ENCODE results near the gene TMEFF2.
"Not testable (repeated sequence)": the region's sequence is repeated elsewhere in the genome, so short reads cannot be mapped to it uniquely, and the experiment has no call there.

Gene TMEFF2

DNA sequence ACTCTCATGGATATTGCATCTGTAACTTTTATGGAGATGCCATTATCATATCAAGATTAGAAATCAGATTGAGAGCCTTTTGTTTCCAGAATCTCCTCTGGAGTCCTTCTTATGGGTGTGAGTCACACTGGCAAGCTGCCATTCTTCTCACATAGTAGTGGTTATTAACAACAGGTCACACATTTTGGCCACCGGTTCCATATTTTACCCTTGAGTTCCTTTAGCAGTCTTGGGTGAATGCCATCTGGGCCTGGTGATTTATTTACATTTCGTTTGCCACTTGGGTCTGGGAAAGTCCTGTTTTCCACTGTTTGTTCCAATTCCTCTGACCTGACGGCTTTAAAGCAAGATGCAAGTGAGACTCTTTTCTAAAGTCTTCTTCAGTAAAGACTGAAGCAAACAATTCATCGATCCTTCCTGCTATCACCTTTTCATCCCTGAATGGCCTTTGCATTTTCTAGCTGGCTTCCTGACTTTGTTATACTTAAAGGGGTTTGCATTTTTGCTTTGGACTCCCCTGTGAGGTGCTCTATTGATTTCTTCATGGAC is 267.3 kb downstream of the TMEFF2 start:
- no peak for DNase-seq

GRCh38 chr2:191926671-191927070 is 268.1 kb downstream of the TMEFF2 start:
- DNase-seq, result no peak

- DNase-seq, result no peak
Observed at GRCh38 chr2:191923652-191923997, 271.1 kb downstream of the TMEFF2 start.

GRCh38 chr2:191922736-191923651 is 271.7 kb downstream of the TMEFF2 start:
- DNase-seq, result no peak

- not testable (repeated sequence) for DNase-seq
Observed at GRCh38 chr2:191921650-191922049, 273.1 kb downstream of the TMEFF2 start.

- DNase-seq, result no peak
Observed at GRCh38 chr2:191920502-191920901, 274.2 kb downstream of the TMEFF2 start.

DNA sequence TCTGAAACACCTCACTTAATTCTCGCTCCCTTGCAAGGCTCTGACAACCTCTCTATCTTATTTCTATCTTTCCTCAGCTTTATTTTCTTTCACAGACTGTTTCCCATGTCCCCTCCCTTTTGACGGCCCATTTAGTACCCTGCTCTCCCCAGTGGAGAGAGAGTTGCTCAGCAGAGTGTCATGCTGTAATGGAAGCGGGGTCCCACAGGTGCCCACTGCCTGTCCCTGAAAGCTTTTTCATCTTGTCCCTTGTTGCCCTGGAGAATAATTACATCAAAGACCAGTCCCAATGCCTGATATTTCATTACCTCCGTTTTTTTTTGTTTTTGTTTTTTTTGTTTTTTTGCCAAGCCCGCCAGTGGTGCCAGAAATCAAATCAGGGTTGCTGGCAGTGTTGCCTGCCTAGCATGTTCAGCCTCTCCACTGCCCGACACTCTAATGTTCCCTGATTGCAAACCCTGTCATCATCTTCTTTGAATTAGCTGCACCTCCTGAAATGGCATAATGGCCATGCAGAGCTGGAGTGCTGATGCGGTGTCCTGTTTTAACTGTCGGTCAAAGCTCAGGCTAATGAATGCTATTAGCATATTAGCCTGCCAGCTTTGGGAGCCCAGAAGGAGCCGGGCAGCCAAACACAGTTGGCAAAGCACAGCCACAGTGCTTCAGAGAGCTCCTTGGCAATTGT is 276.6 kb downstream of the TMEFF2 start:
- DNase-seq, result no peak

DNA sequence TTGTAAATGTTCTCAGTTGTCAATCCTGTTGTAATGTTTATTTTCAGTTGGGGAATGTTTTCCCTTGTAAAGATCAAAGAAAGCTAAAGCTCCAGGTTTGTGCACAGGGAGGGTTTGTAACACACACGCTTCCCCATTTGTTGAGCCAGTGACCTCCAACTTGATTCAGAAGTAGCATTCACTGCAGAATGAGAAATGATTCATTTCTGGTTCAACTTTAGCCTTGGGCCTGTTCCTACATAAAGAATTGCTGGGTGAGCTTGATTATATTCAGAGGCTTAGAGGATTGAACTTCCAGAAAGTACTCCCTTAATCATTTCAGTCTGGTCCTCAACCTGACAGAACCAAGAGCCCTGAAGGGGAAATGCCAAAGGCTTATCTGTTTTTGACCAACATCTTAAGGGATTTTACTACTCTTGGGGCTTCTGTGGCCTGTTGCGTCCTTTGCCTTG is 277.3 kb downstream of the TMEFF2 start:
- DNase-seq, result no peak

DNA sequence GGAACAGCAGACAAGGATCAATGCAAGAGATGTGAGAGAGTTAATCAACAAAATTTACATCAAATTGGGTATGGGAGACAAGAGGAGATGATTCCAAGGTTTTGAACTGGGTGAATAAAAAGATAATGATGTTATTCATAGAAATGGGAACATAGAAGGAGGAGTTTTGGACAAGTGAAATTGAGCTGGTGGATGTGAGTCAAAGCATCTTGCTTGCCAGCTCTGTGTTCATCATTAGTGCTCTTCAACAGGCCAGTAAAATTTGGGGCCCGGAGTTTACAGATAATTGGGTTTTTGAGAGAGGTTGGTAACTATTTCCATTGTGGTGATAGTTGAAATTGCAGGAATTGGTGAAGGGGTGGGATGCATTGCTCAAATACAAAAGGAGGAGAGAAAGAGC is 277.9 kb downstream of the TMEFF2 start:
- DNase-seq, result no peak

GRCh38 chr2:191915750-191916149 is 279.0 kb downstream of the TMEFF2 start:
- no peak for DNase-seq

GRCh38 chr2:191913796-191914195 is 280.9 kb downstream of the TMEFF2 start:
- no peak for DNase-seq

DNA sequence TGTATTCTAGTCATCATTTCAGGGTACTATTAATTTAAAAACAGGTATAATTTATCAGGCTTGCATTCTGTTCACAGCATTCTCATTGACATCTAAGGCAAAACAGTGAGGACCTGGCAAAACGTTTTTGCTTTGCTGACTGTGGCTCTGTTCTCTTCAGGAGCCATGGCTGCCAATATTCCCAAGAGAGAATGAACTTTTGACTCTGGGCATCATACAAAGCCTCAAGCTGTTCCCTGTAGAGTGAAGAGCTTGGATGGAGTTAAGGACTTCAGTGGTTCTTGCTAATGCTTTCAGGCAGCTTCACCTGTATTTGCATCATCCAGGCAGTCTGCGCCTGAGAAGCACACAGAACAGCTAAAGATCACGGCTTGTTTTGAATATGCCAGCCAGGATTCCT is 282.0 kb downstream of the TMEFF2 start:
- DNase-seq, result no peak

- DNase-seq, result no peak
Observed at GRCh38 chr2:191910518-191910917, 284.2 kb downstream of the TMEFF2 start.

DNA sequence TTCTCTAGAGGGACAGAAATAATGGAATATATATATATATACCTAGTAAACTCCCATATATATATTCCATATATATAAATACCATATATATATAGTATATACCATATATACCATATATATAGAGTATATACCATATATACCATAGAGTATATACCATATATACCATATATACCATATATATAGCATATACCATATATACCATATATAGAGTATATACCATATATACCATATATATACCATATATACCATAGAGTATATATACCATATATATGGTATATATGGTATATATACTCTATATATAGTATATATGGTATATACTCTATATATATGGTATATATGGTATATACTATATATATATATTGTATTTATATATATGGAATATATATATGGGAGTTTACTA is 285.9 kb downstream of the TMEFF2 start:
- DNase-seq, result no peak

DNA sequence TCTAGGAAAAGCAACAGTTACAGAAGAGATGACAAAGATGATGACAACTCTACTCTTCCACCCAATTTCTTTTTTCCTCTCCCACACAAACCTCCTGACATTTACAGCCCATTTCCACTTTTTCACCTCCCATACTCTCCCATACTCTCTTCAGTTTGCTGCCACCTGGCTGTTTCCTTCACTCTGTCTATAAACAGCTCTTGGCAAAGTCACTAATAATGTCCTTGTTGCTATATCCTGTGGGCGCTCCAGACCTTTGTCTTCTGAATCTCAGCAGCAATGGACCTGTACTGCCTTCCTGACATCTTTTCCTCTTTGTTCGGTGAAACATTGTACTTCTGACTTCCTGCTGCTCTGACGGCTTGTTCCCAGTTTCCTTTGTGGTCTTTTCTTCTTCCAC is 287.2 kb downstream of the TMEFF2 start:
- no peak for DNase-seq

GRCh38 chr2:191907091-191907490 is 287.6 kb downstream of the TMEFF2 start:
- DNase-seq, result no peak

GRCh38 chr2:191905336-191905735 is 289.4 kb downstream of the TMEFF2 start:
- no peak for DNase-seq

DNA sequence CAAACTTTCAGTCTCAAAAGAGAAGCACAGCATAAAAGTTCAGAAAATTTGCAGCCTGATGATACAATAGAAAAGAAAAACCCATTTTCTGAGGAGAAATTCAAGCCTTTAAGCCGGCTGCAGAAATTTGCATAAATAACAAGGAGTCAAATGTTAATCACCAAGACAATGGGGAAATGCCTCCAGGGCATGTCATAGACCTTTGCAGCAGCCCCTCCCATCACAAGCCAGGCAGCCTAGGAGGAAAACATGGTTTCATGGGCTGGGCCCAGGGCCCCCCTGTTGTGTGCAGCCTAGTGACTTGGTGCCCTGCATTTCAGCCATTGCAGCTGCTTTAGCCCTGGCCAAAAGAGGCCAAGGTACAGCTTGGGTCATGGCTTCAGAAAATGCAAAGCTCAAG is 293.7 kb downstream of the TMEFF2 start:
- no peak for DNase-seq

DNA sequence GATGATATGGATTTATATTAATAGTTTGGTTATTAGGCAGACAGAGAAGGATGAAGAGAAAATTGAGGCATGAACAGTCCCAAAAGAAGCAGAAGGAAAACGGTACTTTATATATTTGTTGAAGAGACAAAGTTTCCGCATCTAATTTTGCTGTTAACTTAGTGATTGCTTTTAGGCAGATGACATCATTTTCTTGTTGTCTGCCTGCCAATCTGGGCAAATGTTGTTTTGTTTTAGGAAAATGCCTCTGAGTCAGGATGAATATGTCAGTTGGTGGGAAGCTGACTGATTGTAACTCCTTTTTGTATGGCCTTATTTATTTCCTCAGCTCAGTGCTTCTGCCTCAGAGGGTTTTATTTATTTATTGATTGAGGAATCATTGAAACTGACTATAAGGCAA is 295.3 kb downstream of the TMEFF2 start:
- DNase-seq, result no peak
